Activated naive CD8-positive, alpha-beta T cell treated with anti-CD3 and anti-CD28 coated beads, Interleukin-2, amount 50 U/mL, for 24 hours (primary cell): ENCODE results near the gene BTG1.

Source experiments
- ATAC-seq: fragments of 150-1000 bp; cut with Tn5 transposase; one replicate; pipeline ENCODE4 v1.10.0; 2021
- DNase-seq: peaks from one replicate; pipeline ENCODE4 v3.0.0; 2021
- H3K27ac Mint-ChIP-seq: one replicate; pipeline ENCODE4 v1.8.0; 2021; ENCODE audit warnings: mild to moderate bottlenecking, mixed read lengths
- H3K27me3 Mint-ChIP-seq: one replicate; pipeline ENCODE4 v1.8.0; 2021; ENCODE audit warnings: mixed read lengths
- H3K36me3 Mint-ChIP-seq: one replicate; pipeline ENCODE4 v1.8.0; 2021; ENCODE audit warnings: low read depth, mixed read lengths
- H3K4me1 Mint-ChIP-seq: one replicate; pipeline ENCODE4 v1.8.0; 2021; ENCODE audit warnings: mixed read lengths
- H3K4me3 Mint-ChIP-seq: one replicate; pipeline ENCODE4 v1.8.0; 2021; ENCODE audit warnings: mild to moderate bottlenecking, moderate library complexity, mixed read lengths
- H3K9me3 Mint-ChIP-seq: one replicate; pipeline ENCODE4 v1.8.0; 2021; ENCODE audit warnings: mixed read lengths

BTG1 gene

DNA sequence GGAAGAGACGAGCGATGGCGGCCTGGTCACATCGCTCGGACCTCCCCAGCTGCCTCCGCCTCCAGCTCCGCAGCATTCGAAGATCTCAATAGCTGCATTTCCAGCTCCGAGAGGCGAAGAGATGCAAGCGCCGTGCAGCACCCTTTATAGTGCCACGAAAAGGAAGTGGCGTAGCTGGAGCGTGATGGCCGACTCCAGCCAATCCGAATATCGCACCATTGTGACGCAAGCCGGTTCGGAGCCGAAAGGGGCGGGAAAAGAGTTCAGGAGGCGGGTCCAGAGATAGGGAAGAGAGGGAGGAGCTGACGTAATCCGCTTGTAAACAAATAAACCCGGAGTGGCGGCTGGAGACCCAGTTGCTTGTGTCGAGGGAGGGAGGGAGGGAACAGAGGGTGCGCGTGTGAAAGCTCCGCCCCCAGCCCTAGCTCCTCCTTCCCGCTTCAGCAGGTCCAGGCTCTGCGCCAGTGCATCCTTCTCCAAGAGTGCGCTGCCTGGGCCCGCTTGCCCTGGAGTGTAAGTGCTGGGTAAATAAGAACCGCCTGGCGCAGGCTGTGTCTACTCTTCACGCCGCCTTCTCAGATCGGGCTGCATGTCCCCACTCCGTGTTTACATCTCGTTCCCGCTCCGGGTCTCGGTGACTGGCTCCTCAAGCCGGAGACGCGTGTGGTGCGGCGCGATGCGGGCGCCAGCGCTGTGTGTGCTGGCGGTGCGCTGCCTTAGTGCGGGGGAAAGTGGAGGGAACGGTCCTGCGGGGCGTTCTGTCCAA lies at the start of gene BTG1:
BTG1 (minus strand) TSS at position 116 of the 766 bp plus-strand sequence. CDS start 311 bp downstream, outside the sequence.
- Mint-ChIP-seq H3K36me3 (peaks cover 47% of the 10 kb centered on the region), H3K27me3 (peaks cover 1% of the 10 kb centered on the region), H3K4me3 (peak within 1 kb of the TSS; percentile 99), H3K4me1 (peaks cover 34% of the 10 kb centered on the region), H3K27ac (peak within 1 kb of the TSS; percentile 90), H3K9me3 (no peaks in the 10 kb centered on the region)
- DNase-seq (peak; percentile 96), ATAC-seq (peak; percentile 81)

- H3K36me3 Mint-ChIP-seq = peaks cover 2% of the 10 kb centered on the region
- H3K4me1 Mint-ChIP-seq = peaks cover 6% of the 10 kb centered on the region
- no peak overlapping the region for H3K27ac Mint-ChIP-seq
- H3K9me3 Mint-ChIP-seq = peaks cover 18% of the 10 kb centered on the region
- ATAC-seq (no peak), DNase-seq (no peak)
- H3K27me3 Mint-ChIP-seq = no peaks in the 10 kb centered on the region
- H3K4me3 Mint-ChIP-seq = no peak overlapping the region
Observed at GRCh38 chr12:92194561-92194960, 48.9 kb upstream of the BTG1 start.

DNA sequence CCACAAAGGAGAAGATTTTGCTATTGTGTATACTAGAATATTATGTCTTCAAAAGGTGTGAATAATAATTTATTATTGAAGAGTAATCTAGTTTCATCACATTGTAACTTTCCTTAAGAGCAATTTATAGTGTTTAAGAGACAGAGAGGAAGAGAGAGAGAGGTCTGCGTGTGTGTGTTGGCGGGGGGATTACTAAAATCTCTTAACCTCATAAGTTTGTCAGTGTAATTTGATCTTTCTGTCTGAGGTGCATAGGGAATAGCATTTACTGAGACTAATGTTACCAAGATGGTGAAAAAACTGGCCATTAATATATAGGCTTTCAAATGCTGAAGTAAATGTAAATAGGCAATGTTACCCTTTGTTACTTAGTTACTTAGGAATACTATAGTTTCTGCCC lies 48.2 kb upstream of the BTG1 start:
- Mint-ChIP-seq H3K9me3 (peaks cover 13% of the 10 kb centered on the region), H3K36me3 (peaks cover 2% of the 10 kb centered on the region), H3K27ac (no peak overlapping the region), H3K4me3 (no peak overlapping the region), H3K27me3 (no peaks in the 10 kb centered on the region), H3K4me1 (peaks cover 6% of the 10 kb centered on the region)
- ATAC-seq = no peak
- DNase-seq = no peak

GRCh38 chr12:92193063-92193462 lies 47.4 kb upstream of the BTG1 start:
- Mint-ChIP-seq H3K4me3 (no peak overlapping the region), H3K27me3 (no peaks in the 10 kb centered on the region), H3K27ac (no peak overlapping the region), H3K36me3 (peaks cover 2% of the 10 kb centered on the region), H3K9me3 (peaks cover 13% of the 10 kb centered on the region), H3K4me1 (peaks cover 9% of the 10 kb centered on the region)
- no peak for DNase-seq
- ATAC-seq = no peak

- no peak for DNase-seq
- Mint-ChIP-seq H3K27ac (no peak overlapping the region), H3K36me3 (peaks cover 2% of the 10 kb centered on the region), H3K4me3 (no peak overlapping the region), H3K9me3 (peaks cover 13% of the 10 kb centered on the region), H3K4me1 (peaks cover 12% of the 10 kb centered on the region), H3K27me3 (no peaks in the 10 kb centered on the region)
- no peak for ATAC-seq
Observed at GRCh38 chr12:92192360-92192759, 46.7 kb upstream of the BTG1 start.

DNA sequence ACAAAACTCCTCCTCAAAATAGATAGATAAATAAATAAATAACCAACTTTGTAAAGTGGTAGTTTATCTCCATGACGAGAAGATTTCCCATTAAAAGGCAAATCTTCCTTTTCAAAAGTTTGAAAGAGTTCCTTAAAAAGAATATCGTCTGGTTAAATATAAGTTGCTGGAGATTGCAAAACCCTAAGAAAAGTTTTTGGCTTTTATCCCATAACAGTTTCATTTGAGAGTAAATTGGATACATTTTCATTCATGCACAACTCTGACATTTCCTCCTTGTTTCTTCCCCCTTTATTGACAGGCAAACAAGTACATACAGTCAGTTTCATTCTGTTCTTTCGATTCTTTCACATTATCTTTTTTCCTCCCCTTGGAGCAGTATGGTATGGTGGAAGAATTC lies 45.4 kb upstream of the BTG1 start:
- DNase-seq (no peak), ATAC-seq (no peak)
- Mint-ChIP-seq H3K9me3 (peaks cover 2% of the 10 kb centered on the region), H3K27me3 (no peaks in the 10 kb centered on the region), H3K4me3 (no peak overlapping the region), H3K36me3 (no peaks in the 10 kb centered on the region), H3K4me1 (peaks cover 25% of the 10 kb centered on the region), H3K27ac (no peak overlapping the region)

GRCh38 chr12:92188517-92189188 lies 43.0 kb upstream of the BTG1 start:
- no peak for DNase-seq
- H3K36me3 Mint-ChIP-seq = no peaks in the 10 kb centered on the region
- H3K4me1 Mint-ChIP-seq = peaks cover 49% of the 10 kb centered on the region
- peak overlapping the region; percentile 2 for H3K27ac Mint-ChIP-seq
- no peak for ATAC-seq
- H3K27me3 Mint-ChIP-seq = no peaks in the 10 kb centered on the region
- no peaks in the 10 kb centered on the region for H3K9me3 Mint-ChIP-seq
- H3K4me3 Mint-ChIP-seq = no peak overlapping the region

DNA sequence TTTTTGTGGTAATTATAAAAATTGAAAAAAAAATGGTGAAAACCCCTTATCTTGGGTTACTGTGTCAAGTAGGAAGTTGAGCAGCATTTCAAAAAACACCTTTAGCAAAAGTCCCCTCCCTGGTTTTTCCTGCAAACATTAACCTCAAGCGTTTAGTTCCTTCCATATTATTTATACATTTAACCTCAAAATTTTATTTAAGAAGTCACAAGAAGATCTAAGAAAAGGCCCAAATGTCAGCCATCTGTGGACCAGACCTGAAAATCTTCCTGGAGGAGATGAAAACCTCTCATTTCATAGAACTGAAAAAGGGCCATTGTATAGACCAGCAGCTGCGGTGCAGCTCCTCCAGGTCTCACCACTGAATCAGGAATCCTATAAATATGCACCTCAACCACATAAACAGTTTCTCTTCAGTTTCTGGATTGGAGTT lies 40.4 kb upstream of the BTG1 start:
- Mint-ChIP-seq H3K36me3 (no peaks in the 10 kb centered on the region), H3K9me3 (peaks cover 5% of the 10 kb centered on the region), H3K27ac (peak overlapping the region; percentile 95), H3K4me3 (peak overlapping the region; percentile 69), H3K27me3 (no peaks in the 10 kb centered on the region), H3K4me1 (peaks cover 54% of the 10 kb centered on the region)
- ATAC-seq (peak; percentile 33), DNase-seq (no peak)

GRCh38 chr12:92185052-92185451 lies 39.4 kb upstream of the BTG1 start:
- H3K4me1 Mint-ChIP-seq = peaks cover 54% of the 10 kb centered on the region
- ATAC-seq = peak; percentile 84
- peaks cover 5% of the 10 kb centered on the region for H3K9me3 Mint-ChIP-seq
- no peaks in the 10 kb centered on the region for H3K27me3 Mint-ChIP-seq
- peak overlapping the region; percentile 69 for H3K4me3 Mint-ChIP-seq
- peak; percentile 21 for DNase-seq
- H3K36me3 Mint-ChIP-seq = no peaks in the 10 kb centered on the region
- peak overlapping the region; percentile 95 for H3K27ac Mint-ChIP-seq

GRCh38 chr12:92183575-92183974 lies 37.9 kb upstream of the BTG1 start:
- ATAC-seq (no peak), DNase-seq (no peak)
- H3K4me1 Mint-ChIP-seq = peaks cover 53% of the 10 kb centered on the region
- H3K4me3 Mint-ChIP-seq = no peak overlapping the region
- no peaks in the 10 kb centered on the region for H3K27me3 Mint-ChIP-seq
- no peaks in the 10 kb centered on the region for H3K36me3 Mint-ChIP-seq
- no peak overlapping the region for H3K27ac Mint-ChIP-seq
- peaks cover 5% of the 10 kb centered on the region for H3K9me3 Mint-ChIP-seq

- ATAC-seq (no peak), DNase-seq (no peak)
- H3K36me3 Mint-ChIP-seq = peaks cover 2% of the 10 kb centered on the region
- no peak overlapping the region for H3K27ac Mint-ChIP-seq
- H3K4me3 Mint-ChIP-seq = no peak overlapping the region
- H3K27me3 Mint-ChIP-seq = no peaks in the 10 kb centered on the region
- peaks cover 14% of the 10 kb centered on the region for H3K4me1 Mint-ChIP-seq
- H3K9me3 Mint-ChIP-seq = peaks cover 5% of the 10 kb centered on the region
Observed at GRCh38 chr12:92178340-92178739, 32.7 kb upstream of the BTG1 start.

- no peaks in the 10 kb centered on the region for H3K27me3 Mint-ChIP-seq
- ATAC-seq (no peak), DNase-seq (no peak)
- H3K36me3 Mint-ChIP-seq = peaks cover 2% of the 10 kb centered on the region
- H3K4me1 Mint-ChIP-seq = peaks cover 14% of the 10 kb centered on the region
- H3K27ac Mint-ChIP-seq = no peak overlapping the region
- H3K4me3 Mint-ChIP-seq = no peak overlapping the region
- no peaks in the 10 kb centered on the region for H3K9me3 Mint-ChIP-seq
Observed at GRCh38 chr12:92176646-92177045, 31.0 kb upstream of the BTG1 start.

GRCh38 chr12:92175961-92176360 lies 30.3 kb upstream of the BTG1 start:
- H3K4me3 Mint-ChIP-seq = no peak overlapping the region
- H3K9me3 Mint-ChIP-seq = no peaks in the 10 kb centered on the region
- DNase-seq = no peak
- H3K27me3 Mint-ChIP-seq = no peaks in the 10 kb centered on the region
- no peak overlapping the region for H3K27ac Mint-ChIP-seq
- peaks cover 14% of the 10 kb centered on the region for H3K4me1 Mint-ChIP-seq
- H3K36me3 Mint-ChIP-seq = peaks cover 2% of the 10 kb centered on the region
- ATAC-seq = no peak

DNA sequence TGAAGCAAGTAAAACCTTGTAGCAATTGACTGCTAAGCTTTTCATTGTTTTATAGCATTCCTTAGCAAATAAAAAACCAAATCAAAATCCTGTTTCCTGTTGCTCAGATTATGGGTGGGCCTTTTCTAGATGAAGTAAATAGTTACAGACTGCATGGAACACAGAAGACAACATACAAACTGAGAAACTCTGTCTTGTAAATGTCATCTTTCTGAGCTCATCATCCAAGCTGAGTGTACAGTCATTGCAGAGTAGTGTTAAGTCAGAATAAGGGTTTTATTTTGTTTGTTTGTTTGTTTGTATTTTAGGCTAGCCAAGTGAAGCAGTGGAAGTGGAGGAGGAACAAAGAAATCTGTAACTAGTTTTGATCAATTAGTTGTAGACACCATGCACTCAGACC lies 24.4 kb upstream of the BTG1 start:
- Mint-ChIP-seq H3K4me3 (no peak overlapping the region), H3K36me3 (no peaks in the 10 kb centered on the region), H3K9me3 (no peaks in the 10 kb centered on the region), H3K27ac (no peak overlapping the region), H3K27me3 (no peaks in the 10 kb centered on the region), H3K4me1 (peaks cover 29% of the 10 kb centered on the region)
- DNase-seq (no peak), ATAC-seq (peak; percentile 49)

- Mint-ChIP-seq H3K4me1 (peaks cover 32% of the 10 kb centered on the region), H3K9me3 (no peaks in the 10 kb centered on the region), H3K27ac (no peak overlapping the region), H3K27me3 (no peaks in the 10 kb centered on the region), H3K4me3 (no peak overlapping the region), H3K36me3 (no peaks in the 10 kb centered on the region)
- no peak for ATAC-seq
- DNase-seq = no peak
Observed at GRCh38 chr12:92167075-92167474, 21.4 kb upstream of the BTG1 start.
